OCI-LY7 (cell line): ENCODE data around the gene MIB1.

ENCODE experiments used
- EZH2phosphoT487 ChIP-seq: fragments of 200-600 bp; sonication (generic); IDR thresholded peaks from 2 replicates; pipeline ENCODE4 v1.6.1; 2018; ENCODE audit warnings: low read depth, borderline replicate concordance, mild to moderate bottlenecking, mixed run types, antibody characterized with exemption, low read length, moderate library complexity, mixed read lengths
- TF ChIP-seq, protein P1 (sequence below): fragments of 200-600 bp; sonication (generic); conservative IDR thresholded peaks from 2 replicates; pipeline ENCODE4 v1.5.1; 2014; ENCODE audit warnings: mild to moderate bottlenecking, antibody characterized with exemption, low read length, moderate library complexity, mixed read lengths

DNA sequence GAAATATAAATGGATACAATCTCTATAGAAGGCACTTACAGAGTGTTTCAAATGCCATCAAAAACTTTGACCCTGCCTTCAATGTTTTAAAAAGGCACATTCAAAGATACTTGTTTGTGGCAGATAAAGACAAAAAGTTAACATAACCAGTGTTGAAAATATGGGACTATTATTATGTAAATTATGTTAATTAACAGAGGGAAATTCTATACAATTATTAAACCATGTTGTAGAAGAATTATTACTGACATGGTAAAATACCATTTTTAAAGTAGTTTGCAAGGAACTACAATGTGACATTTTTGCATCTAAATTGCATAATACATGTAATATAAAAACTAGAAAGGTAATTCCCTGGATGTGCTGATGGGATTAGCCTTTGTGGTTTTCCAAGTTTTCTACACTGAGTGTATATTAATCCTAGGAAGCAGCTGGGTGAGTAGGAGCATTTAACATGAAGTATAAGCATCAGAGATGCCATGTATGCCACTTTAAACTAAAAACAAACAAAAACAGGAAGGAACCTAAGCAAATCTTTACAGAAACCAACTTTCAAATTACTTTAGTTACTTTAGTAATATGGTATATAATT, 21.7 kb downstream of the MIB1 start:
- TF ChIP-seq, protein P1, sequence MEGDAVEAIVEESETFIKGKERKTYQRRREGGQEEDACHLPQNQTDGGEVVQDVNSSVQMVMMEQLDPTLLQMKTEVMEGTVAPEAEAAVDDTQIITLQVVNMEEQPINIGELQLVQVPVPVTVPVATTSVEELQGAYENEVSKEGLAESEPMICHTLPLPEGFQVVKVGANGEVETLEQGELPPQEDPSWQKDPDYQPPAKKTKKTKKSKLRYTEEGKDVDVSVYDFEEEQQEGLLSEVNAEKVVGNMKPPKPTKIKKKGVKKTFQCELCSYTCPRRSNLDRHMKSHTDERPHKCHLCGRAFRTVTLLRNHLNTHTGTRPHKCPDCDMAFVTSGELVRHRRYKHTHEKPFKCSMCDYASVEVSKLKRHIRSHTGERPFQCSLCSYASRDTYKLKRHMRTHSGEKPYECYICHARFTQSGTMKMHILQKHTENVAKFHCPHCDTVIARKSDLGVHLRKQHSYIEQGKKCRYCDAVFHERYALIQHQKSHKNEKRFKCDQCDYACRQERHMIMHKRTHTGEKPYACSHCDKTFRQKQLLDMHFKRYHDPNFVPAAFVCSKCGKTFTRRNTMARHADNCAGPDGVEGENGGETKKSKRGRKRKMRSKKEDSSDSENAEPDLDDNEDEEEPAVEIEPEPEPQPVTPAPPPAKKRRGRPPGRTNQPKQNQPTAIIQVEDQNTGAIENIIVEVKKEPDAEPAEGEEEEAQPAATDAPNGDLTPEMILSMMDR: no peak
- no peak for TF ChIP-seq EZH2phosphoT487
